ENCODE data around the gene PLVAP.
A peak's percentile ranks its signal among the peaks of the same experiment; 100 is the strongest.

The PLVAP gene

GRCh38 chr19:17337675-17338432 lies 39.3 kb downstream of the PLVAP start (continued):
- TF ChIP-seq ZBTB26 (tag by site-specific recombination; optimal IDR thresholded peaks at IDR 0.05) (peak; percentile 80), ZFHX2 (tag by site-specific recombination; conservative IDR thresholded peaks at IDR 0.05) (no peak), ZNF623 (tag by site-specific recombination; IDR thresholded peaks at IDR 0.05) (0 out of 2 replicates have a peak, but pooled peaks have one; percentile 15), ZBTB7A (tag by site-specific recombination; IDR thresholded peaks at IDR 0.05; ENCODE audit: low read depth) (peak; percentile 61; the same call in 1 of the 2 replicates), ZBTB21 (tag by site-specific recombination; IDR thresholded peaks at IDR 0.05) (no peak), ZNF548 (tag by site-specific recombination; IDR thresholded peaks at IDR 0.05) (no peak), KLF7 (tag by site-specific recombination; IDR thresholded peaks at IDR 0.05; ENCODE audit: borderline replicate concordance) (0 out of 2 replicates have a peak, but pooled peaks have one; percentile 25), KLF1 (tag by site-specific recombination; IDR thresholded peaks at IDR 0.05) (peak; percentile 96), ZNF394 (tag by site-specific recombination; IDR thresholded peaks at IDR 0.05; ENCODE audit: borderline replicate concordance) (peak; percentile 46; the same call in 1 of the 2 replicates), KLF17 (tag by site-specific recombination; IDR thresholded peaks at IDR 0.05) (0 out of 2 replicates have a peak, but pooled peaks have one; percentile 13), ZSCAN5A (tag by site-specific recombination; IDR thresholded peaks at IDR 0.05) (0 out of 2 replicates have a peak, but pooled peaks have one; percentile 12), ZNF202 (tag by site-specific recombination; IDR thresholded peaks at IDR 0.05; ENCODE audit: borderline replicate concordance) (no peak), ZFP37 (tag by site-specific recombination; IDR thresholded peaks at IDR 0.05) (peak; percentile 76), ZNF501 (tag by site-specific recombination; IDR thresholded peaks at IDR 0.05) (no peak), ZBTB48 (tag by site-specific recombination; IDR thresholded peaks at IDR 0.05) (peak; percentile 97), IKZF3 (tag by site-specific recombination; IDR thresholded peaks at IDR 0.05) (no peak), ZNF121 (tag by site-specific recombination; IDR thresholded peaks at IDR 0.05) (no peak), CTCF (tag by site-specific recombination; IDR thresholded peaks at IDR 0.05) (0 out of 2 replicates have a peak, but pooled peaks have one; percentile 8), BCL11B (tag by site-specific recombination; IDR thresholded peaks at IDR 0.05; ENCODE audit: low read depth) (peak; percentile 83), ZFP69B (tag by site-specific recombination; IDR thresholded peaks at IDR 0.05) (peak; percentile 27; the same call in 1 of the 2 replicates)
- TF ChIP-seq, protein P1, sequence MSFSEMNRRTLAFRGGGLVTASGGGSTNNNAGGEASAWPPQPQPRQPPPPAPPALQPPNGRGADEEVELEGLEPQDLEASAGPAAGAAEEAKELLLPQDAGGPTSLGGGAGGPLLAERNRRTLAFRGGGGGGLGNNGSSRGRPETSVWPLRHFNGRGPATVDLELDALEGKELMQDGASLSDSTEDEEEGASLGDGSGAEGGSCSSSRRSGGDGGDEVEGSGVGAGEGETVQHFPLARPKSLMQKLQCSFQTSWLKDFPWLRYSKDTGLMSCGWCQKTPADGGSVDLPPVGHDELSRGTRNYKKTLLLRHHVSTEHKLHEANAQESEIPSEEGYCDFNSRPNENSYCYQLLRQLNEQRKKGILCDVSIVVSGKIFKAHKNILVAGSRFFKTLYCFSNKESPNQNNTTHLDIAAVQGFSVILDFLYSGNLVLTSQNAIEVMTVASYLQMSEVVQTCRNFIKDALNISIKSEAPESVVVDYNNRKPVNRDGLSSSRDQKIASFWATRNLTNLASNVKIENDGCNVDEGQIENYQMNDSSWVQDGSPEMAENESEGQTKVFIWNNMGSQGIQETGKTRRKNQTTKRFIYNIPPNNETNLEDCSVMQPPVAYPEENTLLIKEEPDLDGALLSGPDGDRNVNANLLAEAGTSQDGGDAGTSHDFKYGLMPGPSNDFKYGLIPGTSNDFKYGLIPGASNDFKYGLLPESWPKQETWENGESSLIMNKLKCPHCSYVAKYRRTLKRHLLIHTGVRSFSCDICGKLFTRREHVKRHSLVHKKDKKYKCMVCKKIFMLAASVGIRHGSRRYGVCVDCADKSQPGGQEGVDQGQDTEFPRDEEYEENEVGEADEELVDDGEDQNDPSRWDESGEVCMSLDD (tag by site-specific recombination; IDR thresholded peaks at IDR 0.05): peak; percentile 69
- TF ChIP-seq, protein P2, sequence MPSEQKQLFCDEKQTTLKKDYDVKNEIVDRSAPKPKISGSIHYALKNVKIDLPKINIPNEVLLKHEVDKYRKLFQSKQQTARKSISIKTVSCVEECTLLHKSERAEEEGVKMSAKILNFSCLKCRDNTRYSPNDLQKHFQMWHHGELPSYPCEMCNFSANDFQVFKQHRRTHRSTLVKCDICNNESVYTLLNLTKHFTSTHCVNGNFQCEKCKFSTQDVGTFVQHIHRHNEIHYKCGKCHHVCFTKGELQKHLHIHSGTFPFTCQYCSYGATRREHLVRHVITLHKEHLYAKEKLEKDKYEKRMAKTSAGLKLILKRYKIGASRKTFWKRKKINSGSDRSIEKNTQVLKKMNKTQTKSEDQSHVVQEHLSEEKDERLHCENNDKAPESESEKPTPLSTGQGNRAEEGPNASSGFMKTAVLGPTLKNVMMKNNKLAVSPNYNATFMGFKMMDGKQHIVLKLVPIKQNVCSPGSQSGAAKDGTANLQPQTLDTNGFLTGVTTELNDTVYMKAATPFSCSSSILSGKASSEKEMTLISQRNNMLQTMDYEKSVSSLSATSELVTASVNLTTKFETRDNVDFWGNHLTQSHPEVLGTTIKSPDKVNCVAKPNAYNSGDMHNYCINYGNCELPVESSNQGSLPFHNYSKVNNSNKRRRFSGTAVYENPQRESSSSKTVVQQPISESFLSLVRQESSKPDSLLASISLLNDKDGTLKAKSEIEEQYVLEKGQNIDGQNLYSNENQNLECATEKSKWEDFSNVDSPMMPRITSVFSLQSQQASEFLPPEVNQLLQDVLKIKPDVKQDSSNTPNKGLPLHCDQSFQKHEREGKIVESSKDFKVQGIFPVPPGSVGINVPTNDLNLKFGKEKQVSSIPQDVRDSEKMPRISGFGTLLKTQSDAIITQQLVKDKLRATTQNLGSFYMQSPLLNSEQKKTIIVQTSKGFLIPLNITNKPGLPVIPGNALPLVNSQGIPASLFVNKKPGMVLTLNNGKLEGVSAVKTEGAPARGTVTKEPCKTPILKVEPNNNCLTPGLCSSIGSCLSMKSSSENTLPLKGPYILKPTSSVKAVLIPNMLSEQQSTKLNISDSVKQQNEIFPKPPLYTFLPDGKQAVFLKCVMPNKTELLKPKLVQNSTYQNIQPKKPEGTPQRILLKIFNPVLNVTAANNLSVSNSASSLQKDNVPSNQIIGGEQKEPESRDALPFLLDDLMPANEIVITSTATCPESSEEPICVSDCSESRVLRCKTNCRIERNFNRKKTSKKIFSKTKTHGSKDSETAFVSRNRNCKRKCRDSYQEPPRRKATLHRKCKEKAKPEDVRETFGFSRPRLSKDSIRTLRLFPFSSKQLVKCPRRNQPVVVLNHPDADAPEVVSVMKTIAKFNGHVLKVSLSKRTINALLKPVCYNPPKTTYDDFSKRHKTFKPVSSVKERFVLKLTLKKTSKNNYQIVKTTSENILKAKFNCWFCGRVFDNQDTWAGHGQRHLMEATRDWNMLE (tag by site-specific recombination; conservative IDR thresholded peaks at IDR 0.05; ENCODE audit: low read depth): no peak
- TF ChIP-seq, protein P3, sequence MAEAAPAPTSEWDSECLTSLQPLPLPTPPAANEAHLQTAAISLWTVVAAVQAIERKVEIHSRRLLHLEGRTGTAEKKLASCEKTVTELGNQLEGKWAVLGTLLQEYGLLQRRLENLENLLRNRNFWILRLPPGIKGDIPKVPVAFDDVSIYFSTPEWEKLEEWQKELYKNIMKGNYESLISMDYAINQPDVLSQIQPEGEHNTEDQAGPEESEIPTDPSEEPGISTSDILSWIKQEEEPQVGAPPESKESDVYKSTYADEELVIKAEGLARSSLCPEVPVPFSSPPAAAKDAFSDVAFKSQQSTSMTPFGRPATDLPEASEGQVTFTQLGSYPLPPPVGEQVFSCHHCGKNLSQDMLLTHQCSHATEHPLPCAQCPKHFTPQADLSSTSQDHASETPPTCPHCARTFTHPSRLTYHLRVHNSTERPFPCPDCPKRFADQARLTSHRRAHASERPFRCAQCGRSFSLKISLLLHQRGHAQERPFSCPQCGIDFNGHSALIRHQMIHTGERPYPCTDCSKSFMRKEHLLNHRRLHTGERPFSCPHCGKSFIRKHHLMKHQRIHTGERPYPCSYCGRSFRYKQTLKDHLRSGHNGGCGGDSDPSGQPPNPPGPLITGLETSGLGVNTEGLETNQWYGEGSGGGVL (tag by site-specific recombination; IDR thresholded peaks at IDR 0.05): no peak

Data from HEK293 (cell line).